NCI-H2171 (cell line): ENCODE measurements around the gene SPINT2.
"Not testable (repeated sequence)": the region's sequence is repeated elsewhere in the genome, so short reads cannot be mapped to it uniquely, and the experiment has no call there.

Experiments
- DNase-seq: peaks from one replicate; lab custom pipeline; 2025; lab: John Stamatoyannopoulos, UW

Gene SPINT2

DNA sequence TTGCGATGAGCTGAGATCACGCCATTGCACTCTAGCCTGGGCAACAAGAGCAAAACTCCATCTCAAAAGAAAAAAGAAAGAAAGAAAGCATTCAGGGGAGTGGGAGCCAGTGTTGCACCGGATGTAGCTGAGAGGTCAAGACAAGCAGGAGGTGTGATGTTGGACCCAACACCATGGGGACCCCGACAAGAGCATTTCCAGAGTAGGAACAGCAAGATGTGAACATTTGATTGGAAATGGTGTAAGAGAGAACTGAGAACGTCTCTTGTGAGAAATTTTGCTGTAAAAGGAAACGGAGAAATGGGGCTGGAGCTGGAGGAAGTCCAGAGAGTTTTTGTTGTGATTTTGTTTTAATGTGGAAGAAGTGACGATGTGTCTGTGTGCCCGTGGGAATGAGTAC, 24.6 kb upstream of the SPINT2 start:
- DNase-seq = no peak

DNA sequence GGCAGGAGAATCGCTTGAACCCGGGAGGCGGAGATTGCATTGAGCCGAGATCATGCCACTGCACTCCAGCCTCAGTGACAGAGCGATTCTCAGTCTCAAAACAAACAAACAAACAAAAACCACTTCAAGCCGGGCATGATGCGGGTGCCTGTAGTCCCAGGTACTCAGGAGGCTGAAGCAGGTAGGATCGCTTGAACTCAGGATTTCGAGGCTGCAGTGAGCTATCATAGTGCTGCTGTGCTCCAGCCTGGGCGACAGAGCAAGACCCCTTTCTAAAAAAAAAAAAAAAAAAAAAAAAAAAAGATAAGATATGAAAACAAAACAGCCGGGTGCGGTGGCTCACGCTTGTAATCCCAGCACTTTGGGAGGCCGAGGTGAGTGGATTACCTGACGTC, 21.1 kb upstream of the SPINT2 start:
- DNase-seq = no peak

DNA sequence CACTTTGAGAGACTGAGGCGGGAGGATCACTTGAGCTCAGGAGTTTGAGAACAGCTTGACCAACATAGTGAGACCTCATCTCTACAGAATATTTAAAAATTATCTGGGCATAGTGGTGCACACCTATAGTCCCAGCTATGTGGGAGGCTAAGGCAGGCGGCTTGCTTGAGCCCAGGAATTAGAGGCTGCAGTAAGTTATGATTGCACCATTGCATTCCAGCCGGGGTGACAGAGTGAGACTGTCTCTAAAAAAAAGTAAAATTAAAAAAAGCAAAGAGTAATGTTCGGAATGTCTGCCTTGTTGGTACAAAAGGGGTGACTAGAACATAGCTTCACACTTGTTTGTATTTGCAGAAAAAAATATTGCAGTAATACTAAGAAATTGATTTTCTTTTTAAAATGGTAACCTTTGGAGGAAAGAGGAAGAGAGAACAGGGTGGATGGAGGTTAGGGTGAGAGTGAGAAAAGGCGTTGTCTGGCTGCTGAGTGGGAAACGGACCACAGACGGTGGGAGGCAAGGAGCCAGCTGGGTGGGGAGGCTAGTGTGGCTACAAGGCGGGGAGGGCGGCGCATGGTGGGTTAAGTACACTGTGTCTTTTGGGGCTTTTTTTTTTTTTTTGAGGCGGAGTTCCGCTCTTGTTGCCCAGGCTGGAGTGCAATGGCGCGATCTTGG, 18.4 kb upstream of the SPINT2 start:
- no peak for DNase-seq

DNA sequence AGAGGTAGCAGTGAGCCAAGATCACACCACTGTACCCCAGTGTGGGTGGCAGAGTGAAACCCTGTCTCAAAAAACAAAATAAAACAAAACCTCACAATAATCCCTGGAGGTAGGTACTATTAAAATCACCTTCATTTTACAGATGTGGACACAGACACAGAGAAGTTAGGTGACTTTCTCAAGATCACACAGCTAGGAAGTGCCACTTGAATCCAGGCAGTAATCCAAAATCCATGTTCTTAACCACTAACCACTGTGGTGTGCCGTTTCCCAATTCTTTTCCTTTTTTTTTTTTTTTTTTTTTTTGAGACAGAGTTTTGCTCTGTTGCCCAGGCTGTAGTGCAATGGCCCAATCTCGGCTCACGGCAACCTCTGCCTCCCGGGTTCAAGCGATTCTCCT, 17.2 kb upstream of the SPINT2 start:
- no peak for DNase-seq

DNA sequence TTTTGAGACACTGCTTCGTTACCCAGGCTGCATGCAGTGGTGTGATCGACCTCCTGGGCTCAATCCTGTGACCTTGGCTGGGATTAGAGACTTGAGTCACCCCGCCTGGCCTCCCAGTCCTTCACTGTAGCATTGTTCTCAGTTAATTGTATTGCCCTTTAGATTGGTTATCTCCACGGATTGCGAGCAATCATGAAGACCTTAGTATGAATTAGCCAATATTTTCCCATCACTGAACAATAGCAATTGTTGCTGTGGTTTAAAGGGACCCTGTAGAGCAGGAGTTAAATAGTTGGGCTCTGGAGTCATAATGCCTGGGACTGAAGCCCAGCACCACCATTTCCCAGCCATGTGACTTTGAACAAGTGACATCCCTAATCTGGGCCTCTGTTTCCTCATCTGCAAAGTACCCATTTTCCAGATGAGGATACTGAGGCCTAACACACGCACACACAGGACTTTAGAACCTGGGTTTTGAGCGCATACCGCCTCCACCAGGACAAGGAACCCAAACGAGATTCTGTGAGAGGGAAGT, 16.6 kb upstream of the SPINT2 start:
- no peak for DNase-seq

DNA sequence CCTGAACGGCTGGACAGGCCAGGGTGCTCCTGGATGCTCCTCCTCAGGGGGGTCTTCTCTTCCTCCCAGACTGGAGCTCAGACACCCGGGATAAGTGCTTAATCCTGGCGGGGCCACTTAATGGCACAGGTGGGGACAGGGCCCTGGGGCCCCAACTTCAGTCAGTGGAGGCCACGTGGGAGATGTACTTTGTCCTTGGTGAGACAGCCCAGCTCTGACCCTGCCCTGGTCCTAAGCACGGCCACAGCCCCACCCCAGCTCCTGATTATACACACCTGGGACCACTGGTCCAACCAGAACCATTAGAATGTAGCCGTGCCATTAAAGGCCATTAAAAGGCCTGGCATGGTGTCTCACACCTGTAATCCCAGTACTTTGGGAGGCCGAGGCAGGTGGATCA, 16.0 kb upstream of the SPINT2 start:
- no peak for DNase-seq

DNA sequence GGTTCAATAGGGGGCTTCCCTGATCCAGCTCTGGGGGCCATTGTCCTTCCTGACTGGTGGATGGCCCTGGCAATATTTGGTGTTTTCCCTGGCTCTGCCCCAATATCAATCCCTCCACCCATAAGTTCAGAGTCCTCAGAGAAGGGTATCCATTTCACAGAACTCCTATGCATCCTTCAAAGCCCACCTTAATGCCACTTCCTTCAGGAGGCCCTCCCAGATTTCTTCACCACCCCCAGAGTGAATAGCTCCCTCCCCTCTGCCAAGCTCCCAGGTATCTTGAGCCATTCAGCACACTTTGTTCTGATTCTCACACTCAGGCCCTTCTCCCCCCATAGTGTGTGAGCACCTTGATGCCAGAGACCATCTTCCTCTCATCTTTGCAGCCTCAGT, 13.9 kb upstream of the SPINT2 start:
- no peak for DNase-seq

DNA sequence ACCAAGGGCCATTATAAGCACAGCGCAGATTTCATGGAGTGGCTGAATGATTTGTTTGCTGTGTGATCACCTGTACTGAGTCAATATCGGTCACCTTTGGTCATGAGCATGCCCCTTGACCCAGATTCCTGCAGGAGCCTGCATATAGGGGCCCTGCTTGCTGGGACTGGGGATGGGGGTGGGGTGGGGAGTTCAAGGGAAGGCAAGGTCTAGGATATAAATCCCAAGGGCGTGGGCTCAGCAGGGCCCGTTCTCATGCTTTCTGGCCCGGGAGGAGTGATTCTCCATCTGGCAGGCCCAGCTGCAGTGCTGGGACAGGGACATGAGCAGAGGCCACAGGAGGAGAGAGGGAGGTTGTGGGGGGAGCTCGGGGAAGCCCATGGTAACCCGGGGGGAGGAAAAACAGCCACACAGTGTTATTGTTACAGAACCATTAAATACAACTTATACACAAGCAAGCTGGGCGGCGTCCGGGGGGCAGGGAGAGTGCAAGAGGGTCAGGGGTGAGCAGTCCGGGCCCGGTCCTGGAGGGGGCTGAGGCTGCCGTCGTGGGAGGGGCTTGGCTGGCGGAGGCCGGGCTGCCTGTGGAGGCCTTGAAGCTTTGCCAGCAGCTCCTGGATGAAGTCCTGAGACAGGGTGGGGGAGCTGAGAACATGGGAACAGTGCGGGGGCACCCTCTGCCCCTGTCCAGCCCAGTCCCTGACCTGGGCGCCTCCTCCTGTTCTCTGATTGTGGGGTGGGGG, 13.4 kb upstream of the SPINT2 start:
- peak; percentile 94 for DNase-seq

DNA sequence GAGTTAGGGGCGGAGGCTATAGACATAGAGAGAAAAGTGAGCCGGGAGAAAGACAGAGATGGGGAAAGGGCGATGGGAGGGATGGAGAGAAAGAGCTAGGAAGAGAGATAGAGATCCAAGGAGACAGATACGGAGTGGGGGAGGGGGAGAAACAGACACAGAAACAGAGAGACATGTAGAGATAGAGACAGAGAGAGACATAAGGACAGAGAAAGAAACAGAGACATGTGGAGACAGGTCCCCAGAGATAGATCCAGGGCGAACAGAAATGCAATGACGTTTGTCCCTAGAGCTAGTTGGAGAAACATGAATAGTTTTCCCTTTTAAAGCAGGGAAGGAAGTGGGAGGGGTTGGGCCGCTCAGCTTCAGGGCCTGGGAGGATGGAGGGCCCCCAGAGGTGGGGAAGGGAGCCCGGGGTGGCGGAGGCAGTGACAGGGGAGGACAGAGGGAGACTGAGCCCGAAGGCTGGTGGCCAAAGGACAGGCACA, 12.8 kb upstream of the SPINT2 start:
- peak; percentile 72 for DNase-seq

DNA sequence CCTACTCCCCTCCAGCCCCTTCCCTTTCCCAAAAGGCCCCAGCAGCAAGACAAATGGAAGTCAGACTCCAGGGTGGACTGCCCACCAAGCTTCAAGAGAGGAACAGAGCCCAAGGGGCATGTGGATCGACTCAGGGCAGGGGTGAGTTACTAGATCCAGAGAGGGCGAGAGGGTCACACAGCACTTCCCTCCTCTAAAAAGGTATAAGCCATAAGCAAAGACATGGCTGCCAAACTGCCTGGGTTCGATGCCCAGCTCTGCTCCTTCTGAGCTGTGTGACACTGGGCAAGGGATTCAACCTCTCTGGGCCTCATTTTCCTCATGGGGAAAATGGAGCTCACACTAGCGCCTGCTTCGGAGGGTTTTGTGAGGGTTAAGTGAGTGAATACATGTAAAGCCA, 12.0 kb upstream of the SPINT2 start:
- no peak for DNase-seq

DNA sequence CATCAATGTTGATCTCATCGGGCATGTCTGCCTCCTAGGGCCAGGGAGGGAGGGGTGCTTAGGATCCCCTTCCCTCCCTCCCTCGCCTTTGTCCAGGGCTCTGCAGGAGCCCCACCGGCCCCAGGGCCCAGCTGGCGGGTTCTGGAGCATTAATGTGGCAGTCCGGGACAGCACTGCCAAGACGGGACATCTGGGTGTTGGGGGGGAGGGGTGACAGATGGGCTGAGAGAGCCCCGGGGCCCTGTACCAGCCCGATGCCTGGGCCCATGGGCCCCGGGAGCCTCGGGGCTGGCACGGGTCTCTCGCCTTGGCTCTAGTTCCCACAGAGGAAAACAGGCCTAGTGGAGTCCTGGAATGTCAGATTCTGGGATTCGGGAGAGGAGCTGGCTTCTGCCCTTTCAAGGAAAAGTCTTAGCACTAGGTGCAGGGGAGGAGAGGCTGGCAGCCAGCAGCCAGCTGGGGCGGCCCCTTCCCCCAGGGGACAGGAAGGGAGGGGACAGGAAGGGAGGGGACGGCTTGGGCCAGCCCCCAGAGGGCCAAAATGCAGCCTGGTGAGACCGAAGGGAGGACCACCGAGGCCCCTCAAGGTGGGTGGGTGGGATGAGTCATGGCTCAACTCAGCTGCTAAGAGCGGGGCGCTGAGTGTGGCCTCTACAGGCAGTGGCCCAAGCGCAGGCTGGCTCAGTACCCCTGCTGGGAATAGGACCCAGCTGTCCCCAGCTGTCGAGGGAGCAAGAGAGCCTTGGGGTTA, 11.3 kb upstream of the SPINT2 start:
- peak; percentile 72 for DNase-seq

DNA sequence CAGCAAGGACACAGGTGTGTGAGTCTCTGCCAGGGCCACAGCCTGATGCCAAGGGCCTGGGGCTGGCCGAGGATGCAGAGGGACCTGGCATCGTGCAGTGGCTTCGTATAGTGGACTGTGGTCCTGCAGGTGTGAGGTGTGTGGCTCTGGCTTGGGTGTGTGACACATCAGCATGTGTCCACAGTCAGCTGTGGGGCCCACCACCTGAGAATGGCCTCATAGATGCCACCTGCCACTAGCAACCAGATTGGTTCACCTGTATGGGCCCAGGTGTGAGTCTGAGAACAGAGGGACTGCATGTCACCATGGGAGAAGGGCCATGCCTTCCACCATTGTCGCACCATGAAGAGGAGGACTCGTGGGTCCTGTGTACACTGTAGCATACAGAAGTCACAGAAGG, 10.6 kb upstream of the SPINT2 start:
- DNase-seq = no peak

DNA sequence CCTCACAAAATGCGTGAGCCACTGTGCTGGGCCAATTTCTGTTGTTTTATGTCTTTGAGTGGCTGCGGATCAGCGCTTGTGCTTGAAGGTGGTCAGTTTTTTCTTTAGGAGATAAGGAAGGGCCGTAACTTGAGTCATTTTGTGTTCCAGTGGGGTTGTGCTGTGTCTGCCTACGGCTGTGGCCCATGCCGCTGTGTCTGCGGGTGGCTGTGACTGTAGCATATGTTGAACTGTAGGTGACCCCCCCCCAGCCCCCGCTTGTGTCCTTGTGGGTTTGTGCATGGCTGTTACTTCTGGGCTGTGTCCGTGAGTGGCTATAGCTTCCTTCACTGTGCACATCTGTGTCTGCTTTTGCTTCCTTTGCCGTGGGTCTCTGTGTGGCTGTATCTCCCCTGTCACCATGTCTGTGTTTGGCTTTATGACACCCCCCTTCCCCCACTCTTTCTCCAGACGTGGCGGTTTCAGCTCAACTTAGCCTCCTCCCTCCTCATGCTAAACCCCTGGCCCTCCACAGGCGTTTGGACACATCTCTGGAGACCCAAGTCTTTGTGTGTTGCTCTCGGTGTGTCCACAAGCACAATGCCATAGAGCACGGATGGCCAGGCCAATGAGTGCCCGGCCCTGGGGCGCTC, 8.9 kb upstream of the SPINT2 start:
- no peak for DNase-seq

DNA sequence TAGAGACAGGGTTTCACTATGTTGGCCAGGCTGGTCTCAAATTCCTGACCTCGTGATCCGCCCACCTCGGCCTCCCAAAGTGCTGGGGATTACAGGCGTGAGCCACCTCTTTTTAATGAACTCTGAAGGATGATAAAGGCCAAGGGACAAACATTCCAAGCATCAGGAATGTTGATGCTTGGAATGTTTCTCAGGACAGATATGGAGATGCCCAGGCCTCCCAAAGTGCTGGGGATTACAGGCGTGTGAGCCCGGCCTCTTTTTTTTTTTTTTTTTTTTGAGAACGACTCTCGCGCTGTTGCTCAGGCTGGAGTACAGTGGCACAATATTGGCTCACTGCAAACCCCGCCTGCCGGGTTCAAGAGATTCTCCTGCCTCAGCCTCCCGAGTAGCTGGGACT, 2.4 kb upstream of the SPINT2 start:
- DNase-seq = not testable (repeated sequence)

DNA sequence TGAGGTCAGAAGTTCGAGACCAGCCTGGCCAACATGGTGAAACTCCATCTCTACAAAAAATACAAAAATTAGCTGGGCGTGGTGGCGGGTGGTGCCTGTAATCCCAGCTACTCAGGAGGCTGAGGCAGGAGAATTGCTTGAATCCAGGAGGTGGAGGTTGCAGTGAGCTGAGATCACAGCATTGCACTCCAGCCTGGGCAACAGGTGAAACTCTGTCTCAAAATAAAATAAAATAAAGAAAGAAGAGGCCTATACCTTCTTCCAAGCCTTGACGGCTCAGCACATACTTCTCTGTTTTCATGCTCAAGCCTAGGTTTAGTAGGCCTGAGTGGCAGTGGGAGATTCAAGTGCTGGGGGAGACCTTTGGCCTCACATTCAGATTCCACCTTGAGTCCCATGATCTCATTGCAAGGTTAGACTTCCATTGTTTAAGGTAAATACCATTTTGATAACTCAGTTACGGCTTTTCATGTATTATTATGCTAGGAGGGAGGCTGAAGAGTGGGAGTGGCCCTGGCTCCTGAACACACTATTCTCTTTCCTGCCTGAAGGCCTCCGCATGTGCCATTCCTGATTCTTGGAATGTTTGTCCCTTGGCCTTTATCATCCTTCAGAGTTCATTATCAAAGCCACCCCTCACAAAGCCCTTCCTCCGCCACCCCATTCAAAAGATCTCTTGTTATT, 1.6 kb upstream of the SPINT2 start:
- DNase-seq = no peak

DNA sequence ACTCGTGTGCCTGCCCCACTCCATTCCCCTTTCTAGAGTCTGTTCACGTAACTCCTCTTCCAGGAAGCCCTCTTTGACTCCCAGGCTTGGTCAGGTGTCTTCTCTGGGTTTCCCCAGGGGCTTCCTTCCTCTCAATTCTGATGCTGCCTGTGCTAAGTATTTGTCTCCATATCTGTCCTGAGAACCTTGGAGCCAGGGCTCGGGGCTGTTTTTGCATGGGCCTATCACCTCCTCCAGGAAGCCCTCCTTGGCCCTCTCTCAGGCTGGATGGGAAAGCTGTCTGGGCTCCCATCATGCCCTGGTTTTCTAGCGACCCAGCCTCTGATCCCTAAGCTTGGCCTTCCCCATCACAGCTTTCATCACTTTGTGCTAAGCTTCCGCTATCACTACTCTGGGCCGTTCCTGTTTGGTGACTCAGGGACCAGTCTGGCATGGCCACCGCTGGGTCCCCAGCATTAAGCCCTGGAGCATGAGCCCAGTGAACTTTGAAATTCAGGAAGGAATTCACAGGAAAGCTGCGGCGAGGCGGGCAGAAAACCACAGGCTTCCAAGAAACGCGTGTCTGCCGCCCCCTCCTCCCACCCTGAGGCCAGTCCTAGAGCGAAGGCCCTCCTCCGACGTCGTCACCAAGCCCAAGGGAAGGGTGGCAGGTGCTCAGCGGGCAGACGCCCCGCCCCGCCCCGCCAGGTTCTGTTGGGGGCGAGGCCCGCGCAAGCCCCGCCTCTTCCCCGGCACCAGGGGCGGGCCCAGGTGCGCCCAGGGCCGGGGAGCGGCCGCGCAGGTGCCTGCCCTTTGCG, 486 bp upstream of the SPINT2 start:
- peak; percentile 95 for DNase-seq

DNA sequence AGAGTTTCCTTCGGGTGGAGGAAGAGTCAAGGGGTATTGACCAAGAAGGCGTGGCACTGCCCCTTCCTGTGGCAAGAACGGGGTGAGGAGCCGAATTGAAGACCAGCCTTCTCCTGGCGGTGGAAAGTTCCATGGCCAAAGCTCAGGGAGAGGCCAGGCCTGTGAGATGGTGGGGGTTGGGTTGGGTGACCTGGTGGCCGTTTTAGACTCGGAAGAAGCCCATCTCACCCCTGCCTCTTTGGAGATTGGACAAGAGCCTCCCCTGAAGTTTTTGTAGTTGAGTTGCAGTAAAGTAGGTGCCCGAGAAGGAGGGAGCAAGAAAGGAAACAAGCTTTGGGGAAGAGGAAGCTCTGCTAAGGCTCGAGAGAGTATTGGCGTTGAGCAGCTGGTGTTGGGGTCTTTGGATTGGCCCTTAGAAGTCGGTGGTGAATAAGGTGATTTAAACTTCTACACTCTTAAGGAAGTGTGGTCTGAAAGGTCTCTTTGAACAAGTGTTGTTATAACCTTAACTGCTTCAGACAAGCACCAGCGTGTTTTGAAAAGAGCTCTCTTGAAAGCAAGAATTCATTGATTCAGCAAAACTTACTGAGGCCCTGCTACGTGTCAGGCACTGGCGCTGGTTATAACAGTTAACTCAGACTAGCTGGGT, 964 bp downstream of the SPINT2 start:
- DNase-seq = no peak

DNA sequence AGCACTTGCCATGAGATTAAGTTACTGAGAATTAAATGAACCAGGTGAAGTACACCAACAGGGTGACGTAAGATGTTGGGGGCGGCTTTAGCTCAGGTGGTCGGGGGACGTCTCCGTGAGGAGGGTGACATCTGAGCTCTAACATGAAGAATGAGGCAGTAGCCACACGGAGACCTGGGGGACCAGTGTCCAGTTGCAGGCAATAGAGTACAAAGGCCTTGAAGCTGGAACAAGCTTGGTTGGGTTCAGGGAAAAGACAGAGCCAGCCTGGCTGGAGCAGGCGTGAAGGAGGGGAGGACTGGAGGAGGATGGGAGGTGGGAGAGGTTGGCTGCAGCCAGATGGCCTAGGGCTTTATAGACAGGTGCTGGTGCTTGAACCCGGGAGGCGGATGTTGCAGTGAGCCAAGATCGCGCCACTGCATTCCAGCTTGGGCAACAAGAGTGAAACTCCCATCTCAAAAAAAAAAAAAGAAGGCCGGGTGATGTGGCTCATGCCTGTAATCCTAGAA, 1.6 kb downstream of the SPINT2 start:
- peak; percentile 69 for DNase-seq

DNA sequence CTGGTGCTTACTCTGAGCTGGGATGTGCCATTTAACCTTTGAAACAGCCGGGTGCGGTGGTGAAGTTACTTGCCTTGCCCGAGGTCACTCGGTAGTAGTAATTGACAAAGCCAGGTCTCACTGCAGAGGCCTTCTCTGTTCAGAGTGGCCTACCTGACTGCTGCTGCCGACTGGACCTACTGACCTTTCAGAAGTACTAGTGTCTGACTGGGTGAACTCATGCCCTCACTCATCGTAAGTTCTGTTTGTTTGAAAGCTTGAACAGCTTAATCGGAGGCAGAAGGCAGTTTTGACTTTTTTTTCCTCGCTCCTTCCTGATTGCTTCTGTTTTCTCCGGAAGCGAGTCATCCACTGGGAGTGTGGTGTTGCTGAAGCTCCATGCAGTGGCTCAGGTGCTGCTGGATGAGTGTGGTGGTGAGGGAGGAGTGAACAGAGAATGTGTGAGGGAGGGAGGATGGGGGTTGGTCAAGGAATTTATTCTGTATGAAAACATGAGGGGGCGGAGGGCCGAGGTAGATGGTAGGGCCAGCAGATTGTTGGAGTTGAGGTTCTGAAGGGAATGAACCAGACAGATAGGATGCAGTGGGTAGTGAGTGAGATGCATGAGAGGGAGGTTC, 2.7 kb downstream of the SPINT2 start:
- no peak for DNase-seq
